ENCODE results near the gene WTAP. TPM values are rescaled to one million over a fixed set of nuclear protein-coding genes. Genes with fewer than 3 reads are reported as not detected.
"Not testable (repeated sequence)": the region's sequence is repeated elsewhere in the genome, so short reads cannot be mapped to it uniquely, and the experiment has no call there.

The WTAP gene
- total and polyA plus RNA-seq, 3 experiments from 2014 or later = 95.1 to 149 (median 103) TPM

DNA sequence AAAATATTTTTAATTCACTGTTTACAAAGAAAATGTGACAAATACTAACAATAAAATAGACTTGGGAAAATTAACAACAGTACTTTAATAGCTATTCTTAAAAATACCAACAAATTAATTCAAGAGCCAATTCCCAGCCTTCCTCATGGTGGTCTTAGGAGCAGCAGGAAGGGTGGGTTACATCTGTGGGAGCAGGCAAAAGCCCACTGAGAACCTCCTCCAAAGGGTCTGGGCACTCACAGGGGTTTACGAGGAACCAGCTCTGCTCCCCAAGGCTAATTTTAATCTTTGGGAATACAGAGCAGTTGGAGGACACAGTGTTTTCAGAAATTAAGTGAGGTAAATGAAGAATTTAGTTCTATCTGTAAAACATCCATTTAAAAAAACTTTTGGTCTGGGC is 44.5 kb upstream of the WTAP start:
- Mint-ChIP-seq H3K27me3 (no peaks in the 10 kb centered on the region), H3K9me3 (no peaks in the 10 kb centered on the region), H3K27ac (no peak overlapping the region), H3K4me1 (peaks cover 12 to 39% (median 31%) of the 10 kb centered on the region in 3 donors), H3K36me3 (peaks cover 0 to 81% (median 22%) of the 10 kb centered on the region in 3 donors), H3K4me3 (no peak overlapping the region)
- peaks cover 21% of the 10 kb centered on the region for H3K36me3 ChIP-seq (ENCODE audit: insufficient read depth, low read length)
- H3K27me3 ChIP-seq (ENCODE audit: insufficient read depth, low read length, poor library complexity, severe bottlenecking) = no peaks in the 10 kb centered on the region
- H3K4me3 ChIP-seq (ENCODE audit: low read length) = no peak overlapping the region
- no peak overlapping the region for H3K27ac ChIP-seq (ENCODE audit: low read depth, low read length)
- DNase-seq = no peak
- POLR2A ChIA-PET = no interaction called here
- H3K9me3 ChIP-seq (ENCODE audit: low read length) = no peaks in the 10 kb centered on the region
- CTCF ChIA-PET = interaction anchor here (2.9 kb wide), 1 partner anchor 9 kb away, joined by 7 read pairs; no protein-coding TSS in a partner anchor
- peaks cover 6% of the 10 kb centered on the region for H3K4me1 ChIP-seq (ENCODE audit: insufficient read depth, low read length)

DNA sequence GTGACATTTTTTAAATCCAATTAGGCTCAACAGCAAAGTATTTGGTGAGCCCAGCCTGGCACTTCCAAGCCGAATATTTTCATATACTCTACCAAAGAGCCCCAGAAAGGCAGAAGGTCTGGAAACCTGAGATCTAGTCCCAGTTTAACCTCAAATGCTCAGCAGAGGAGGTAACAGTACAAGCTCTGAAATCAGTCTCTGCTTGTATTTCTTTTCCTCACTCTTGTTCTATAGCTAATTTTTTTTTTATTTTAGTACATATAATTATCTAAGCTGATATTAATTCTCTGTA is 43.3 kb upstream of the WTAP start:
- H3K9me3 Mint-ChIP-seq = no peaks in the 10 kb centered on the region
- peak overlapping the region in 1 of 8 donors; percentile 5 for H3K27ac Mint-ChIP-seq
- H3K4me3 ChIP-seq (ENCODE audit: low read length) = no peak overlapping the region
- H3K27me3 Mint-ChIP-seq = no peaks in the 10 kb centered on the region
- no peak for DNase-seq
- H3K4me1 Mint-ChIP-seq = peaks cover 22 to 48% (median 42%) of the 10 kb centered on the region in 3 donors
- peaks cover 21% of the 10 kb centered on the region for H3K36me3 ChIP-seq (ENCODE audit: insufficient read depth, low read length)
- no peak overlapping the region for H3K27ac ChIP-seq (ENCODE audit: low read depth, low read length)
- H3K4me3 Mint-ChIP-seq = no peak overlapping the region
- CTCF ChIA-PET = interaction anchor here (1.0 kb wide), 1 partner anchor 15 kb away, joined by 3 read pairs; no protein-coding TSS in a partner anchor
- no peaks in the 10 kb centered on the region for H3K27me3 ChIP-seq (ENCODE audit: insufficient read depth, low read length, poor library complexity, severe bottlenecking)
- no peaks in the 10 kb centered on the region for H3K9me3 ChIP-seq (ENCODE audit: low read length)
- H3K36me3 Mint-ChIP-seq = peaks cover 0 to 83% (median 21%) of the 10 kb centered on the region in 3 donors
- peaks cover 6% of the 10 kb centered on the region for H3K4me1 ChIP-seq (ENCODE audit: insufficient read depth, low read length)
- POLR2A ChIA-PET = no interaction called here

DNA sequence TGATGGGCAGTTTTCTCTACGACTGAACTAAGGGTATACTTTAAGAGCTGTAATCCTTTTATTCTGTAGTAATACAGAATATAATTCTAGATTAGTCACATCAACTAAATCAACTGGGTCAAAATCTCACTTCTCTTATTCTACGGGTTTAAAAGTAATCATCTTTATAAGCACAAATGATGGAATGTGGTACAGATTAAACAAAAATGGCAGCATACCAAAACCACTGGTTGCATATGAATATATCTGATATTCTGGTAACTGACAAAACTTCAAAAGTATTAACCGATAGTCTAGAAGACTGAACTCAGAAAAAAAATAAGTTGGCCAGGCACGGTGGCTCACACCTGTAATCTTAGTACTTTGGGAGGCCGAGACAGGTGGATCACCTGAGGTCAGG is 41.3 kb upstream of the WTAP start:
- H3K36me3 Mint-ChIP-seq = peaks cover 0 to 75% (median 20%) of the 10 kb centered on the region in 3 donors
- Histone ChIP-seq H3K27ac (ENCODE audit: low read depth, low read length) (no peak overlapping the region), H3K27me3 (ENCODE audit: insufficient read depth, low read length, poor library complexity, severe bottlenecking) (no peaks in the 10 kb centered on the region), H3K36me3 (ENCODE audit: insufficient read depth, low read length) (peaks cover 21% of the 10 kb centered on the region), H3K9me3 (ENCODE audit: low read length) (no peaks in the 10 kb centered on the region), H3K4me1 (ENCODE audit: insufficient read depth, low read length) (peaks cover 8% of the 10 kb centered on the region), H3K4me3 (ENCODE audit: low read length) (no peak overlapping the region)
- H3K9me3 Mint-ChIP-seq = no peaks in the 10 kb centered on the region
- H3K27me3 Mint-ChIP-seq = no peaks in the 10 kb centered on the region
- CTCF ChIA-PET = interaction anchor here (1.5 kb wide), 1 partner anchor 41 kb away, joined by 4 read pairs; the partner anchor contains the start of gene WTAP
- H3K4me3 Mint-ChIP-seq = no peak overlapping the region
- peak overlapping the region in 1 of 8 donors; percentile 92 for H3K27ac Mint-ChIP-seq
- POLR2A ChIA-PET = no interaction called here
- no peak for DNase-seq
- peaks cover 22 to 45% (median 39%) of the 10 kb centered on the region in 3 donors for H3K4me1 Mint-ChIP-seq

DNA sequence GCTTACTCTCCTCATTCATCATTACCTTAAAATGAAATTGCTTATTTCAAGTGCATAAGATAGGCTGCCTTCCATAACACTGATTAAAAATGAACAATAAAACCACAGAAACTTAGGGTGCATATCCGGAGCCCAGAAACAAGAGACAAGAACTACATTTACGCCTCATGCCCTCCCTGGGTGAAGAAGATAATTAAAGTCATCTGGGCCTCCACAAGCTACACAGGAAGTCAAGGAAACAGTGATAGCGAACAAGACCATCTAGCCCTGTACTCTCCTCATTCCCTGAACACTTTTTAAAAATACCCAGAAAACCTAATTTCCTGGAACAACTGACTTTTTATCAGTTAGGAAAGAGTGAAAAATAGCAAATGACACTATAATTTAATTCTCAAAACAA is 40.6 kb upstream of the WTAP start:
- CTCF ChIA-PET = interaction anchor here (1.5 kb wide), 1 partner anchor 40 kb away, joined by 4 read pairs; the partner anchor contains the start of gene WTAP
- POLR2A ChIA-PET = no interaction called here
- no peak overlapping the region for H3K4me3 ChIP-seq (ENCODE audit: low read length)
- no peak overlapping the region for H3K27ac ChIP-seq (ENCODE audit: low read depth, low read length)
- no peaks in the 10 kb centered on the region for H3K27me3 Mint-ChIP-seq
- no peaks in the 10 kb centered on the region for H3K9me3 ChIP-seq (ENCODE audit: low read length)
- H3K4me3 Mint-ChIP-seq = no peak overlapping the region
- peaks cover 21% of the 10 kb centered on the region for H3K36me3 ChIP-seq (ENCODE audit: insufficient read depth, low read length)
- H3K4me1 ChIP-seq (ENCODE audit: insufficient read depth, low read length) = peaks cover 15% of the 10 kb centered on the region
- peaks cover 27 to 45% (median 45%) of the 10 kb centered on the region in 3 donors for H3K4me1 Mint-ChIP-seq
- no peak for DNase-seq
- H3K27ac Mint-ChIP-seq = peak overlapping the region in 3 of 8 donors; percentile 32 to 60 (median 50)
- H3K27me3 ChIP-seq (ENCODE audit: insufficient read depth, low read length, poor library complexity, severe bottlenecking) = no peaks in the 10 kb centered on the region
- peaks cover 0 to 72% (median 20%) of the 10 kb centered on the region in 3 donors for H3K36me3 Mint-ChIP-seq
- H3K9me3 Mint-ChIP-seq = no peaks in the 10 kb centered on the region

DNA sequence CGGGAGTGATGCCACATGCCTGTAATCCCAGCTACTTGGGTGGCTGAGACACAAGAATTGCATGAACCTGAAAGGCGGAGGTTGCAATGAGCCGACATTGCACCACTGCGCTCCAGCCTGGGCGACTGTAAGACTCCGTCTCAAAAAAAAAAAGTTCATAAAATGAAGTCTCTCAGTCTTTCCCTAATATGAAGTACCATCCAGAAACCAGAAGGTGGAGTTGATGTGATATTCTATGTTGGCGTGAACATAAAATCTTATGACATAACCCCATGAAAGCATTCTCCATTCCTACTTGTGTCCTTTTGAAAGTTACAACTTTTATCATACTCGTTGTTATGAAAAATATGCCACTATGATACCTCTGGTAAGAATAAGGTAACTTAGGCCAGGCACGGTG is 40.0 kb upstream of the WTAP start:
- peaks cover 19% of the 10 kb centered on the region for H3K36me3 ChIP-seq (ENCODE audit: insufficient read depth, low read length)
- ChIA-PET CTCF (no interaction called here), POLR2A (no interaction called here)
- no peak overlapping the region for H3K4me3 ChIP-seq (ENCODE audit: low read length)
- peaks cover 33 to 51% (median 48%) of the 10 kb centered on the region in 3 donors for H3K4me1 Mint-ChIP-seq
- H3K27me3 Mint-ChIP-seq = no peaks in the 10 kb centered on the region
- no peaks in the 10 kb centered on the region for H3K9me3 Mint-ChIP-seq
- no peaks in the 10 kb centered on the region for H3K27me3 ChIP-seq (ENCODE audit: insufficient read depth, low read length, poor library complexity, severe bottlenecking)
- no peak overlapping the region for H3K4me3 Mint-ChIP-seq
- no peak overlapping the region for H3K27ac ChIP-seq (ENCODE audit: low read depth, low read length)
- DNase-seq = no peak
- no peak overlapping the region for H3K27ac Mint-ChIP-seq
- peaks cover 0 to 70% (median 20%) of the 10 kb centered on the region in 3 donors for H3K36me3 Mint-ChIP-seq
- H3K4me1 ChIP-seq (ENCODE audit: insufficient read depth, low read length) = peaks cover 21% of the 10 kb centered on the region
- H3K9me3 ChIP-seq (ENCODE audit: low read length) = no peaks in the 10 kb centered on the region

DNA sequence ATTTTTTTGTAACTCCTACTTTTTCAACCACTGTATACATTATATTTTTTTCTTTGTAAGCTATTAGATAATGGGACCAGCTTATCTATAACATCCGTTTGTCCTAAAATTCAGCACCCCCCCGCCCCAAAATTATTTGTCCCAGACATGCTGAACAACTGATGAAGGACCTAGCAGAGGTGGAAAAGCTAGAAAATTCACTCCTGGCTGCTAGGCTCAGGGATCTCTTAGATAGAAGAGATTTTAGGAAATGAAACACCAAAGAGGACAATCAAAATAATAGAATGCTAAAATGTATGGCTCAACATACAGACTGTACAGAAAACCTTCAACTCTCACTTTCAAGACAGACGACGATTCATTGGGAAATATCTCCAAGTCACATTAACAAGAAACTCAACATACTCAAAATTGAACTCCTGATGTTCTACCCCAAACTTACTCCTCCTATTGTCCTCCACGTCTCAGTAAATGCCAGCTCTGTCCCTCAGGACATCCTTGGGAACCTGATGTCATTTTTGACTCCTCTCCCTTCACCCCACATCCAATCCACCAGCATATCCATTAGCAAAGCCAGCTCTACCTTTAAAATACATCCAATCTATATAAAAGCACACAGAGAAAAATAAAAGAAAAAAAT is 38.9 kb upstream of the WTAP start:
- H3K36me3 Mint-ChIP-seq = peaks cover 0 to 66% (median 20%) of the 10 kb centered on the region in 3 donors
- no peaks in the 10 kb centered on the region for H3K27me3 ChIP-seq (ENCODE audit: insufficient read depth, low read length, poor library complexity, severe bottlenecking)
- POLR2A ChIA-PET = no interaction called here
- no peak overlapping the region for H3K4me3 Mint-ChIP-seq
- no peaks in the 10 kb centered on the region for H3K27me3 Mint-ChIP-seq
- H3K4me3 ChIP-seq (ENCODE audit: low read length) = no peak overlapping the region
- peaks cover 19% of the 10 kb centered on the region for H3K36me3 ChIP-seq (ENCODE audit: insufficient read depth, low read length)
- DNase-seq = no peak
- H3K9me3 Mint-ChIP-seq = no peaks in the 10 kb centered on the region
- CTCF ChIA-PET = interaction anchor here (1.1 kb wide), 1 partner anchor 102 kb away, joined by 3 read pairs; the partner anchor contains the start of gene MRPL18
- H3K9me3 ChIP-seq (ENCODE audit: low read length) = no peaks in the 10 kb centered on the region
- H3K4me1 ChIP-seq (ENCODE audit: insufficient read depth, low read length) = peaks cover 22% of the 10 kb centered on the region
- H3K27ac ChIP-seq (ENCODE audit: low read depth, low read length) = no peak overlapping the region
- H3K27ac Mint-ChIP-seq = peak overlapping the region in 3 of 8 donors; percentile 6 to 51 (median 14)
- H3K4me1 Mint-ChIP-seq = peaks cover 33 to 53% (median 49%) of the 10 kb centered on the region in 3 donors

DNA sequence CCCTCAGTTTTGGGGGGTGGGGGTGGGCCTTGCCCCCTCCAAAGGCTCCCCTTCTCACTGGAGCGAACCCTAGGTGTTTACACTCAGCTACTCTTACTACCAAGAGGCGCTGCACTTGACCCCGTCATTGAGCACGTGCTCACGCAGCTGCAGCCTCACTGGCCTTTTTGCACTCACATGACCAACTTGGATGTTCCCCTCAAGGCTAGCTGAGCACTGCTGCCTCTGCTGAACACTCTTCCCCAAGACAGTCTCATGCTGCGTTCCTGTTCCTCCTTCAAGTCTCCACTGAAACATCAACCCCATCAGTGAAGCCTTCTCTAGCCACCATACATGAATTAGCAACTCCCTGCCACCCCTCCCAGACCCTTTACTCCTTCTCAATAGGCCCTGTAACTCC is 38.3 kb upstream of the WTAP start:
- Histone ChIP-seq H3K27me3 (ENCODE audit: insufficient read depth, low read length, poor library complexity, severe bottlenecking) (no peaks in the 10 kb centered on the region), H3K36me3 (ENCODE audit: insufficient read depth, low read length) (peaks cover 14% of the 10 kb centered on the region), H3K27ac (ENCODE audit: low read depth, low read length) (no peak overlapping the region), H3K4me3 (ENCODE audit: low read length) (no peak overlapping the region), H3K4me1 (ENCODE audit: insufficient read depth, low read length) (peaks cover 26% of the 10 kb centered on the region), H3K9me3 (ENCODE audit: low read length) (no peaks in the 10 kb centered on the region)
- ChIA-PET POLR2A (no interaction called here), CTCF (interaction anchor here (1.1 kb wide), 1 partner anchor 101 kb away, joined by 3 read pairs; the partner anchor contains the start of gene MRPL18)
- Mint-ChIP-seq H3K4me1 (peaks cover 38 to 57% (median 52%) of the 10 kb centered on the region in 3 donors), H3K9me3 (no peaks in the 10 kb centered on the region), H3K27me3 (no peaks in the 10 kb centered on the region), H3K27ac (peak overlapping the region in 2 of 8 donors; percentile 33 to 51), H3K4me3 (peak overlapping the region in 1 of 7 donors; percentile 54), H3K36me3 (peaks cover 0 to 62% (median 17%) of the 10 kb centered on the region in 3 donors)
- DNase-seq = no peak

DNA sequence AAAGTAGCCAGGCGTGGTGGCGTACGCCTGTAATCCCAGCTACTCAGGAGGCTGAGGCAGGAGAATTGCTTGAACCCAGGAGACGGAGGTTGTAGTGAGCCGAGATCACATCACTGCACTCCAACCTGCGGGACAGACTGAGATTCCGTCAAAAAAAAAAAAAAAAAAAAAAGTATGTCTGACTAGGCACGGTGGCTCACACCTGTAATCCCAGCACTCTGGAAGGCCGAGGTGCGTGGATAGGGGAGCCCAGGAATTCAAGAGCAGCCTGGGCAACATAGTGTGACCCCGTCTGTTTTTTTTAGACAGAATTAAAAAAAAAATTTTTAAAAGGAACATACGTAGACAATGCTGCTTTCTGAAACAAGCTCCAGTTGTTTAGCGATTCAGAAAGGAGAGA is 37.2 kb upstream of the WTAP start:
- not testable (repeated sequence) for H3K4me3 Mint-ChIP-seq; H3K9me3 ChIP-seq (ENCODE audit: low read length); H3K27ac ChIP-seq (ENCODE audit: low read depth, low read length); H3K4me3 ChIP-seq (ENCODE audit: low read length); H3K27me3 ChIP-seq (ENCODE audit: insufficient read depth, low read length, poor library complexity, severe bottlenecking); H3K27me3 Mint-ChIP-seq; H3K9me3 Mint-ChIP-seq; H3K27ac Mint-ChIP-seq; DNase-seq
- POLR2A ChIA-PET = interaction anchor here (5.2 kb wide), 1 partner anchor 38 kb away, joined by 60 read pairs; the partner anchor contains the start of gene WTAP
- peaks cover 37% of the 10 kb centered on the region for H3K4me1 ChIP-seq (ENCODE audit: insufficient read depth, low read length)
- Mint-ChIP-seq H3K36me3 (peaks cover 0 to 55% (median 12%) of the 10 kb centered on the region in 3 donors), H3K4me1 (peaks cover 47 to 64% (median 63%) of the 10 kb centered on the region in 3 donors)
- H3K36me3 ChIP-seq (ENCODE audit: insufficient read depth, low read length) = peaks cover 10% of the 10 kb centered on the region
- CTCF ChIA-PET = interaction anchor here (1.5 to 3.4 kb wide), 4 partner anchors 30 to 101 kb away, joined by 4 to 25 read pairs (median 12); partner anchors contain the start of genes ACAT2 and MRPL18

Measured in CD8-positive, alpha-beta memory T cell (primary cell).